ENCODE data around the gene FAAP100.

Gene FAAP100

GRCh38 chr17:81489998-81490992 lies 61.9 kb downstream of the FAAP100 start:
- DNase-seq (ENCODE audit: low spot score), result no peak
- TF ChIP-seq CTCF (IDR thresholded peaks at IDR 0.05; ENCODE audit: extremely low read depth, missing control alignments), result no peak

All from GM20000 (cell line).